Lung (tissue), 12 donors: ENCODE measurements around the gene NCOA5. TPM values are rescaled to one million over a fixed set of nuclear protein-coding genes. Genes with fewer than 3 reads are reported as not detected.

Source experiments
- ATAC-seq: fragments of 200-7000 bp; cut with Tn5 transposase; one replicate; pipeline ENCODE4 v1.9.1; 2020; ENCODE audit warnings: moderate number of reproducible peaks; ENCODE audit not compliant: insufficient read depth, low FRiP score
- DNase-seq, 3 donors: peaks; one replicate each; pipeline ENCODE4 v3.0.0-alpha.2; 2013 to 2017
- H3K27ac ChIP-seq, 2 donors: one replicate each; pipeline ENCODE4 v1.5.1; 2013; ENCODE audit warnings: mild to moderate bottlenecking in 2 of 2, moderate library complexity in 2 of 2, control low read depth in 1 of 2, inconsistent platforms in 1 of 2, low read depth in 1 of 2, low read length in 1 of 2
- H3K27me3 ChIP-seq, 3 donors: one replicate each; pipeline ENCODE4 v1.5.1; 2013; ENCODE audit warnings: low read length in 2 of 3; ENCODE audit not compliant: control insufficient read depth in 3 of 3, insufficient read depth in 3 of 3
- H3K36me3 ChIP-seq, 4 donors: one replicate each; pipeline ENCODE4 v1.5.1; 2013; ENCODE audit warnings: low read length in 4 of 4, mild to moderate bottlenecking in 1 of 4, moderate library complexity in 1 of 4; ENCODE audit not compliant: control insufficient read depth in 4 of 4, insufficient read depth in 4 of 4
- H3K4me1 ChIP-seq, 5 donors: one replicate each; pipeline ENCODE4 v1.5.1; 2013; ENCODE audit warnings: low read length in 5 of 5, mild to moderate bottlenecking in 2 of 5, moderate library complexity in 1 of 5; ENCODE audit not compliant: control insufficient read depth in 5 of 5, insufficient read depth in 5 of 5
- H3K4me3 ChIP-seq: one replicate; pipeline ENCODE4 v1.5.1; 2013; ENCODE audit warnings: mild to moderate bottlenecking, control low read depth, moderate library complexity
- H3K9ac ChIP-seq, 2 donors: one replicate each; pipeline ENCODE4 v1.5.1; 2013; ENCODE audit warnings: low read length in 2 of 2, control low read depth in 1 of 2; ENCODE audit not compliant: insufficient read depth in 1 of 2
- H3K9me3 ChIP-seq, 4 donors: one replicate each; pipeline ENCODE4 v1.5.1; 2013; ENCODE audit warnings: low read length in 3 of 4, mild to moderate bottlenecking in 1 of 4, moderate library complexity in 1 of 4; ENCODE audit not compliant: control insufficient read depth in 4 of 4, insufficient read depth in 3 of 4
- WGBS, 2 donors: extraction: QIAGEN DNeasy Blood & Tissue Kit; methylation state at CpG; one replicate each; pipeline ENCODE4 v1.1.7; 2013; 5-methylcytosine and 5-hydroxymethylcytosine counted together
- polyA plus RNA-seq, 2 donors: library from polyadenylated mRNA; stranded (reverse); fragments of 200-250 nt; gene quantifications; one replicate each; pipeline ENCODE4 v1.2.1, GENCODE V29; 2013
- total RNA-seq, 2 donors: library from RNA; depleted of rRNA in 1 of 2; stranded (reverse); fragments of >200 nt in 1 of 2; gene quantifications; one replicate each; pipeline ENCODE4 v1.2.1, GENCODE V29; 2014 to 2021
- TF ChIP-seq, protein P1 (sequence below): IDR thresholded peaks from 2 replicates; pipeline ENCODE4 v1.5.1; 2012; ENCODE audit warnings: mild to moderate bottlenecking; ENCODE audit errors: control extremely low read depth, extremely low read depth
- donor health status: control.
- donor health status: control.
- donor health status: Bipolar disorder and iron deficiency.
- donor health status: healthy.
- donor health status: DM: yes; HTN: yes; CAD: no.

The NCOA5 gene
- total and polyA plus RNA-seq, 4 donors: 11.1 to 24.2 (median 15.1) TPM

DNA sequence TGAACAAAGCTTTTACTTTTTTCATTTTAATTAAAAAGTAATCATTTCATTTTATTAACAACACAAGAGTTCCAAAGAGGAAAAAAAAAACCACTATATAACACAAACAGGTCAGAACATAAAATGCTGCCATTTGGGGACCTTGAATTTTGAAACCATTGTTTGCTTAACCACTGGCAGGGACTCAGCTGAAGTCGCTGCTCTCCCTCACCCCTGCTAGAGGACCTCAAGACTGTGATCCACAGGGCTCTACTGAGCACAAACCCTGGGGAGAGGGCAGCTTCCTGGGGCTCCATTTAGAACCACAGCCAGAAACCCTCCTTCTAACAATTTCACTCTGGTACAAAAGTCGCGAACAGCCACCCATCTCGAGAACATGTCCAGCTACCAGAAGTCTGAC is 28.8 kb downstream of the NCOA5 start:
- Histone ChIP-seq H3K4me1 (peaks cover 0 to 21% (median 10%) of the 10 kb centered on the region in 5 donors), H3K9me3 (peaks cover 0 to 2% (median 0%) of the 10 kb centered on the region in 4 donors), H3K36me3 (peaks cover 43 to 50% (median 46%) of the 10 kb centered on the region in 4 donors), H3K27ac (peak overlapping the region in 1 of 2 donors; percentile 42), H3K4me3 (no peak overlapping the region), H3K9ac (no peak overlapping the region), H3K27me3 (peaks cover 0 to 11% (median 3%) of the 10 kb centered on the region in 3 donors)
- ATAC-seq (no peak), DNase-seq (no peak)
- WGBS, 2 donors: 75 to 77% methylated on average over 4 of the region's 4 CpGs
- TF ChIP-seq, protein P1, sequence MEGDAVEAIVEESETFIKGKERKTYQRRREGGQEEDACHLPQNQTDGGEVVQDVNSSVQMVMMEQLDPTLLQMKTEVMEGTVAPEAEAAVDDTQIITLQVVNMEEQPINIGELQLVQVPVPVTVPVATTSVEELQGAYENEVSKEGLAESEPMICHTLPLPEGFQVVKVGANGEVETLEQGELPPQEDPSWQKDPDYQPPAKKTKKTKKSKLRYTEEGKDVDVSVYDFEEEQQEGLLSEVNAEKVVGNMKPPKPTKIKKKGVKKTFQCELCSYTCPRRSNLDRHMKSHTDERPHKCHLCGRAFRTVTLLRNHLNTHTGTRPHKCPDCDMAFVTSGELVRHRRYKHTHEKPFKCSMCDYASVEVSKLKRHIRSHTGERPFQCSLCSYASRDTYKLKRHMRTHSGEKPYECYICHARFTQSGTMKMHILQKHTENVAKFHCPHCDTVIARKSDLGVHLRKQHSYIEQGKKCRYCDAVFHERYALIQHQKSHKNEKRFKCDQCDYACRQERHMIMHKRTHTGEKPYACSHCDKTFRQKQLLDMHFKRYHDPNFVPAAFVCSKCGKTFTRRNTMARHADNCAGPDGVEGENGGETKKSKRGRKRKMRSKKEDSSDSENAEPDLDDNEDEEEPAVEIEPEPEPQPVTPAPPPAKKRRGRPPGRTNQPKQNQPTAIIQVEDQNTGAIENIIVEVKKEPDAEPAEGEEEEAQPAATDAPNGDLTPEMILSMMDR: no peak

DNA sequence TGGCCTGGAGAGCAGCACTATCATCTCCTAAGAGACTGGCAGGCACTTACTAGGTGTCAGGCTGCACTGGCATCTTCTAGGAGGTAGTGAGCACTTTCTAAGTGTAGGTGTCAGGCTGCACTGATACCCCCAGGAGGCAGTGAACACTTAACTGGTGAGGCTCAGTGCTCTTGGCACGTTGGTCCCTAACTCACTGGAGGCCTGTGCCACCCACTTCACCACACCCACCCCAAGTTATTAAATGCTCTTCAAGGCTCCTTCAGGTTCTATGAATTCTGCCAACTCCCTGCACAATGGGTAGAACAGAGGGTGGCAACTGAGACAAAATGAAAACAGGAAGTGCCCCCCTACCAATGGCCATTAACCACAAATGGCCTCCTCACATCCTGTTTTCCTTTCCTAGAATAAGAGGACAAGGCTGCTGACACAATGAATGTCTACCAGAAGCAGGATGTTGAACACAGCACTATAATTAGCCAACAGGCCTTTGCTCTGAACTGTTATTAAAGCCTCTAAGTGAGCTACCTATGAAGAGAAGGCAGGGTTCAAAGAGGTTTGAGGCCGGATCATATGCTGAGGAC is 29.4 kb downstream of the NCOA5 start:
- H3K4me1 ChIP-seq: peaks cover 0 to 21% (median 10%) of the 10 kb centered on the region in 5 donors
- 26 to 28% methylated on average over 2 of the region's 2 CpGs for WGBS, 2 donors
- peaks cover 0 to 2% (median 0%) of the 10 kb centered on the region in 4 donors for H3K9me3 ChIP-seq
- TF ChIP-seq, protein P1: no peak
- H3K9ac ChIP-seq: no peak overlapping the region
- peak; percentile 25 for ATAC-seq
- no peak overlapping the region for H3K27ac ChIP-seq
- H3K27me3 ChIP-seq: peaks cover 0 to 11% (median 3%) of the 10 kb centered on the region in 3 donors
- H3K4me3 ChIP-seq: no peak overlapping the region
- DNase-seq: peak in 2 of 3 donors; percentile 26 to 52
- peaks cover 41 to 44% (median 42%) of the 10 kb centered on the region in 4 donors for H3K36me3 ChIP-seq

DNA sequence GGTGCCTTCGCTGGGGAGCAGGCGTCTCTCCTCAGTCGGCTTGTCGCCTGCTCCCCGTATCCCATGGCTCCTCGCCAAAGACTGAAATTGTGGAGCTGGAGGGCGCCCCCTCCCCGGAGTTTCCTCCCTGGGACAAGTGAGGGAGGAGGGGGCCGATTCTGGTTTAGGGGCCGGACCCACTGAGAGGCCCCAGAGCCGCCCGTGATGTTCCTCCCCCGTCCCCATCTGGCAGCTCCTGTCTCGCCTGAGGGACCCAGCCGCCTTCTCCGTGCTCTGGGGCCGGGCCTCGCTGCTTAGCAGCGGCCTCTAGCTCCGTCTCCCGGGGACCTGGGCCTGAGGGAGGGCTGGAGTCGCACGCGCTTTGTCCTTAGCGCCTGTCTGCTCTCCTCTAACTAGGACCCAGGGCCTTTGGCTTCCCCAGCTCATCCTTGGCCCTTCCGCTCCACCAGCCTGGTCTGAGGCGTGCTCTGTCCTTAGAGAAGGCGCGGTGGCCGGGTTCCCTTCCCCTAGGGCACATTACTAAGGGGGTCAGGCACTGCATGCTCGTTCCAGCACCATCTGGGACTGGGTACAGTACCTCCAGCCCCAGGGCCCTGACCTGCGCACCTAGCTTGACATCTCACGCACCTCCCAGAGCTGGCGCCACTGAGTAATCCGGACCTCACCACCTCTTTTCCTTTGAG is 31.0 kb downstream of the NCOA5 start:
- TF ChIP-seq, protein P1: no peak
- H3K36me3 ChIP-seq: peaks cover 24 to 28% (median 26%) of the 10 kb centered on the region in 4 donors
- H3K27ac ChIP-seq: no peak overlapping the region
- peaks cover 0 to 2% (median 0%) of the 10 kb centered on the region in 4 donors for H3K9me3 ChIP-seq
- peaks cover 0 to 21% (median 10%) of the 10 kb centered on the region in 5 donors for H3K4me1 ChIP-seq
- DNase-seq: no peak
- no peak overlapping the region for H3K9ac ChIP-seq
- no peak overlapping the region for H3K4me3 ChIP-seq
- no peak for ATAC-seq
- peaks cover 0 to 11% (median 3%) of the 10 kb centered on the region in 3 donors for H3K27me3 ChIP-seq
- 23 to 32% methylated on average over 35 of the region's 35 CpGs for WGBS, 2 donors
